Body of pancreas (tissue), 4 donors: ENCODE measurements around the gene USP47.

Source experiments
- CTCF ChIP-seq, 7 experiments: fragments of 450-650 bp in 4 of 7; fragments of 200-600 bp in 3 of 7; sonication (generic) in 3 of 7; IDR thresholded peaks; one replicate each; pipeline ENCODE4 v1.5.1; 2016 to 2019; ENCODE audit warnings: antibody characterized with exemption in 7 of 7
- POLR2A ChIP-seq, 3 donors: fragments of 450-650 bp; IDR thresholded peaks; one replicate each; pipeline ENCODE4 v1.6.1; 2016; ENCODE audit warnings: antibody characterized with exemption in 3 of 3, mild to moderate bottlenecking in 2 of 3

GRCh38 chr11:11942668-11943067 is 100.9 kb downstream of the USP47 start:
- TF ChIP-seq CTCF (IDR thresholded peaks at IDR 0.05) (no peak), POLR2A (IDR thresholded peaks at IDR 0.05) (no peak)
